HEK293 (cell line): ENCODE data around the gene STRN4.
"Not testable (repeated sequence)": the region's sequence is repeated elsewhere in the genome, so short reads cannot be mapped to it uniquely, and the experiment has no call there.

Experiments
- ZNF175 ChIP-seq: fragments of 450-650 bp; formaldehyde crosslinking; IDR thresholded peaks from 2 replicates; pipeline ENCODE4 v1.5.1; 2016; ENCODE audit warnings: missing biosample characterization, missing genetic modification characterization
- ZNF362 ChIP-seq: fragments of 450-650 bp; formaldehyde crosslinking; IDR thresholded peaks from 2 replicates; pipeline ENCODE4 v1.5.1; 2016; ENCODE audit warnings: missing biosample characterization, missing genetic modification characterization
- ZNF394 ChIP-seq: fragments of 450-650 bp; formaldehyde crosslinking; IDR thresholded peaks from 2 replicates; pipeline ENCODE4 v1.5.1; 2016; ENCODE audit warnings: missing biosample characterization, missing genetic modification characterization, mild to moderate bottlenecking, moderate library complexity, borderline replicate concordance
- TF ChIP-seq, protein P1 (sequence below): fragments of 450-650 bp; formaldehyde crosslinking; IDR thresholded peaks from 2 replicates; pipeline ENCODE4 v1.5.1; 2016; ENCODE audit warnings: missing biosample characterization, missing genetic modification characterization
- TF ChIP-seq, protein P2 (sequence below): fragments of 450-650 bp; formaldehyde crosslinking; IDR thresholded peaks from 2 replicates; pipeline ENCODE4 v1.5.1; 2016; ENCODE audit warnings: missing biosample characterization, missing genetic modification characterization

DNA sequence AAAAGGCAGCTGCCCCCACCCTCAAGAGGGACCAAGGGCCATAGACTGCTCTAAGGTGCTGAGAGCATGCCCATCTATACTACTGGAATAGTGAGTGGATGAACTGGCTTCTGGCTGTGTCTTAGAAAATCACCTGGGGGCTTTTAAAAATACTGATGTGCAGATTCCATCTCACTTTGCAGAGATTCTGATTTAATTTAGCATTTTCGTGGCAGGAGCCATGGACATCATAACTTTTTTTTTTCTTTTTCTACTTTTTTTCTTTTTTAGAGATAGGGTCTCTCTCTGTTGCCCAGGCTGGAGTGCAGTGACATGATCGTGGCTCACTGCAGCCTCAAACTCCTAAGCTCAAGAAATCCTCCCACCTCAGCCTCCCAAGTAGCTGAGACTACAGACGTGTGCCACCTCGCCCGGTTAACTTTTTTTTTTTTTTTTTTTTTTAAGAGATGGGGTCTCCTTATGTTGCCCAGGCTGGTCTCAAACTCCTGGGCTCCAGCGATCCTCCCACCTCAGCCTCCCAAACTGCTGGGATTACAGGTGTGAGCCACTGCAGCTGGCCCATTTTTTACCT is 33.4 kb downstream of the STRN4 start:
- TF ChIP-seq, protein P1, sequence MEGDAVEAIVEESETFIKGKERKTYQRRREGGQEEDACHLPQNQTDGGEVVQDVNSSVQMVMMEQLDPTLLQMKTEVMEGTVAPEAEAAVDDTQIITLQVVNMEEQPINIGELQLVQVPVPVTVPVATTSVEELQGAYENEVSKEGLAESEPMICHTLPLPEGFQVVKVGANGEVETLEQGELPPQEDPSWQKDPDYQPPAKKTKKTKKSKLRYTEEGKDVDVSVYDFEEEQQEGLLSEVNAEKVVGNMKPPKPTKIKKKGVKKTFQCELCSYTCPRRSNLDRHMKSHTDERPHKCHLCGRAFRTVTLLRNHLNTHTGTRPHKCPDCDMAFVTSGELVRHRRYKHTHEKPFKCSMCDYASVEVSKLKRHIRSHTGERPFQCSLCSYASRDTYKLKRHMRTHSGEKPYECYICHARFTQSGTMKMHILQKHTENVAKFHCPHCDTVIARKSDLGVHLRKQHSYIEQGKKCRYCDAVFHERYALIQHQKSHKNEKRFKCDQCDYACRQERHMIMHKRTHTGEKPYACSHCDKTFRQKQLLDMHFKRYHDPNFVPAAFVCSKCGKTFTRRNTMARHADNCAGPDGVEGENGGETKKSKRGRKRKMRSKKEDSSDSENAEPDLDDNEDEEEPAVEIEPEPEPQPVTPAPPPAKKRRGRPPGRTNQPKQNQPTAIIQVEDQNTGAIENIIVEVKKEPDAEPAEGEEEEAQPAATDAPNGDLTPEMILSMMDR (tag by site-specific recombination): not testable (repeated sequence)
- not testable (repeated sequence) for TF ChIP-seq ZNF394, ZNF175 (tag by site-specific recombination)
- peak; percentile 70 for TF ChIP-seq ZNF362 (tag by site-specific recombination)
- TF ChIP-seq, protein P2, sequence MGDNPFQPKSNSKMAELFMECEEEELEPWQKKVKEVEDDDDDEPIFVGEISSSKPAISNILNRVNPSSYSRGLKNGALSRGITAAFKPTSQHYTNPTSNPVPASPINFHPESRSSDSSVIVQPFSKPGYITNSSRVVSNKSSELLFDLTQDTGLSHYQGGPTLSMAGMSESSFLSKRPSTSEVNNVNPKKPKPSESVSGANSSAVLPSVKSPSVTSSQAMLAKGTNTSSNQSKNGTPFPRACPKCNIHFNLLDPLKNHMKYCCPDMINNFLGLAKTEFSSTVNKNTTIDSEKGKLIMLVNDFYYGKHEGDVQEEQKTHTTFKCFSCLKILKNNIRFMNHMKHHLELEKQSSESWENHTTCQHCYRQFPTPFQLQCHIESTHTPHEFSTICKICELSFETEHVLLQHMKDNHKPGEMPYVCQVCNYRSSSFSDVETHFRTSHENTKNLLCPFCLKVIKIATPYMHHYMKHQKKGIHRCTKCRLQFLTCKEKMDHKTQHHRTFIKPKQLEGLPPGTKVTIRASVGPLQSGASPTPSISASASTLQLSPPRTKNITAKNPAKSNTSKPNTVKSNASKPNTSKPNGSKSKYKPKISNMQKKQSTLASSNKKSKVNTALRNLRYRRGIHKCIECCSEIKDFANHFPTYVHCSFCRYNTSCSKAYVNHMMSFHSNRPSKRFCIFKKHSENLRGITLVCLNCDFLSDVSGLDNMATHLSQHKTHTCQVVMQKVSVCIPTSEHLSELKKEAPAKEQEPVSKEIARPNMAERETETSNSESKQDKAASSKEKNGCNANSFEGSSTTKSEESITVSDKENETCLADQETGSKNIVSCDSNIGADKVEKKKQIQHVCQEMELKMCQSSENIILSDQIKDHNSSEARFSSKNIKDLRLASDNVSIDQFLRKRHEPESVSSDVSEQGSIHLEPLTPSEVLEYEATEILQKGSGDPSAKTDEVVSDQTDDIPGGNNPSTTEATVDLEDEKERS (tag by site-specific recombination): not testable (repeated sequence)
